DND-41 (cell line): ENCODE results near the gene NELFB.

ENCODE experiments used
- ATAC-seq: fragments of 200-7000 bp; cut with Tn5 transposase; 3 replicates; pipeline ENCODE4 v1.9.1; 2021; ENCODE audit warnings: low read depth; ENCODE audit not compliant: insufficient read depth
- DNase-seq: peaks from one replicate; pipeline ENCODE4 v3.0.0-alpha.2; 2020
- H2AFZ ChIP-seq: 2 replicates; pipeline ENCODE4 v1.6.0; 2012; ENCODE audit warnings: low read depth, low read length
- H3K27ac ChIP-seq: 2 replicates; pipeline ENCODE4 v1.5.1; 2012; ENCODE audit warnings: low read length, inconsistent platforms
- H3K27me3 ChIP-seq: fragments of 200-600 bp; sonication (generic); 2 replicates; pipeline ENCODE4 v1.6.0; 2012; ENCODE audit warnings: low read length, mild to moderate bottlenecking, inconsistent platforms; ENCODE audit not compliant: insufficient read depth, poor library complexity
- H3K36me3 ChIP-seq: 2 replicates; pipeline ENCODE4 v1.5.1; 2012; ENCODE audit warnings: low read length, inconsistent platforms; ENCODE audit not compliant: insufficient read depth
- H3K4me1 ChIP-seq: 2 replicates; pipeline ENCODE4 v1.5.1; 2012; ENCODE audit warnings: mild to moderate bottlenecking, low read length; ENCODE audit not compliant: insufficient read depth
- H3K4me2 ChIP-seq: 2 replicates; pipeline ENCODE4 v1.6.0; 2012; ENCODE audit warnings: mild to moderate bottlenecking, moderate library complexity, low read length, inconsistent platforms; ENCODE audit not compliant: insufficient read depth
- H3K4me3 ChIP-seq, 2 experiments: fragments of 200-600 bp in 1 of 2; shearing (Covaris generic) in 1 of 2; 2 replicates each; pipeline ENCODE4 v1.5.1; 2012 to 2016; ENCODE audit warnings: inconsistent platforms in 2 of 2, low read length in 2 of 2, mild to moderate bottlenecking in 2 of 2, low read depth in 1 of 2, moderate library complexity in 1 of 2
- H3K79me2 ChIP-seq: 2 replicates; pipeline ENCODE4 v1.6.0; 2012; ENCODE audit warnings: low read length, inconsistent platforms; ENCODE audit not compliant: insufficient read depth
- H3K9ac ChIP-seq: 2 replicates; pipeline ENCODE4 v1.6.0; 2012; ENCODE audit warnings: low read depth, mild to moderate bottlenecking, inconsistent platforms, low read length, moderate library complexity
- H3K9me3 ChIP-seq: 2 replicates; pipeline ENCODE4 v1.5.1; 2012; ENCODE audit warnings: low read length, moderate library complexity, mild to moderate bottlenecking, inconsistent platforms; ENCODE audit not compliant: insufficient read depth, severe bottlenecking
- H4K20me1 ChIP-seq: 2 replicates; pipeline ENCODE4 v1.6.0; 2012; ENCODE audit warnings: low read length; ENCODE audit not compliant: insufficient read depth
- EZH2 ChIP-seq: IDR thresholded peaks from 3 replicates; pipeline ENCODE4 v1.6.1; 2012; ENCODE audit warnings: borderline replicate concordance, low read depth, mild to moderate bottlenecking, moderate library complexity, low read length, inconsistent platforms; ENCODE audit not compliant: severe bottlenecking
- TF ChIP-seq, protein P1 (sequence below): IDR thresholded peaks from 2 replicates; pipeline ENCODE4 v1.5.1; 2012; ENCODE audit warnings: borderline replicate concordance, low read length, moderate library complexity, mild to moderate bottlenecking; ENCODE audit not compliant: poor library complexity, severe bottlenecking; ENCODE audit errors: extremely low read depth

NELFB gene

DNA sequence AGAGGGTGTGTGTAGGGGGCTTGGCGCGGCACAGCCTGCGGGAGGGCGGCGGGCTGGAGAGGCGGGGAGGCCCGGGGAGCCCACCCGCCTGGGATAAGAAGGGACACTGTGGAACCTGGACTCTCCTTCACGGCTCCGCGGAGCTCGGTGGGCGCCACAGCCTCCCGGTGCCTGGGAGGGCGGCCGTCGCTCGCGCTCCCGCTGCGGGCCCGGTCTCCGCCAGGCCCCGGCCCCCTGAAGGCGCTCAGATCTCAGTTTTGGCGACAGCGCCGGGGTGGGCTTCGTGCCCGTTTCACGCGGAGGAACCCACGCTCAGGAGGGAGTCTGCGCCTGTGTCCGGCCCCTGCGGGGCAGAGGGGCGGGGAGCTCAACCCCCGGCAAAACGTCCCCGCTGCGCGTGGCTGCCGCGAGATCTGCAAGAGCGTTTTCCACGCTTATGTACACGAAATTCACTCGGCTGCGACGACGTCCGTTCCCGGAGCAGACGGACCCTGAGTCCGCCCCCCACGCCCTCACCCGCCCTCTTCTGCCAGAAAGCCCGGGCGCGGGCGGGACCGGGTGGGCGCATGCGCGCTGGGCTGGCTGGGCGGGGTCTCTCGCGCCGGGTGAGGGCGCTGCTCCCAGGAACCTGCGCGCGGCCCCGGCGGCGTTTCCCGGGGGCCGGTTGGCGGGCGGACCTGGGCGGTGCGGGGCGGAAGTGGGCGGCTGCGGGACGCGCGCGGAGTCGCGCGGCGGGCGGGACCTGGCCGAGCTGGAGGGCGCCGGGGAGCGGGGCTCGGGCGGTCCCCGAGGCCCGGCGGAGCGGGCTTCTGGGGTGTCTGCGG is at the start of gene NELFB:
NELFB (plus strand) TSS at position 704 of the 824 bp plus-strand sequence.
- H4K20me1 ChIP-seq, result peaks cover 14% of the 10 kb centered on the region
- peak within 1 kb of the TSS; percentile 91 for H3K9ac ChIP-seq
- H2AFZ ChIP-seq, result peak within 1 kb of the TSS; percentile 90
- no peak for TF ChIP-seq EZH2
- TF ChIP-seq, protein P1, sequence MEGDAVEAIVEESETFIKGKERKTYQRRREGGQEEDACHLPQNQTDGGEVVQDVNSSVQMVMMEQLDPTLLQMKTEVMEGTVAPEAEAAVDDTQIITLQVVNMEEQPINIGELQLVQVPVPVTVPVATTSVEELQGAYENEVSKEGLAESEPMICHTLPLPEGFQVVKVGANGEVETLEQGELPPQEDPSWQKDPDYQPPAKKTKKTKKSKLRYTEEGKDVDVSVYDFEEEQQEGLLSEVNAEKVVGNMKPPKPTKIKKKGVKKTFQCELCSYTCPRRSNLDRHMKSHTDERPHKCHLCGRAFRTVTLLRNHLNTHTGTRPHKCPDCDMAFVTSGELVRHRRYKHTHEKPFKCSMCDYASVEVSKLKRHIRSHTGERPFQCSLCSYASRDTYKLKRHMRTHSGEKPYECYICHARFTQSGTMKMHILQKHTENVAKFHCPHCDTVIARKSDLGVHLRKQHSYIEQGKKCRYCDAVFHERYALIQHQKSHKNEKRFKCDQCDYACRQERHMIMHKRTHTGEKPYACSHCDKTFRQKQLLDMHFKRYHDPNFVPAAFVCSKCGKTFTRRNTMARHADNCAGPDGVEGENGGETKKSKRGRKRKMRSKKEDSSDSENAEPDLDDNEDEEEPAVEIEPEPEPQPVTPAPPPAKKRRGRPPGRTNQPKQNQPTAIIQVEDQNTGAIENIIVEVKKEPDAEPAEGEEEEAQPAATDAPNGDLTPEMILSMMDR, result no peak
- H3K9me3 ChIP-seq, result no peaks in the 10 kb centered on the region
- H3K4me2 ChIP-seq, result peak within 1 kb of the TSS; percentile 96
- H3K27me3 ChIP-seq, result no peaks in the 10 kb centered on the region
- peaks cover 29% of the 10 kb centered on the region for H3K36me3 ChIP-seq
- H3K4me1 ChIP-seq, result peaks cover 31% of the 10 kb centered on the region
- peaks cover 38% of the 10 kb centered on the region for H3K79me2 ChIP-seq
- DNase-seq (peak; percentile 91), ATAC-seq (peak; percentile 85)
- H3K4me3 ChIP-seq, result peak within 1 kb of the TSS; percentile 91 to 93
- H3K27ac ChIP-seq, result peak within 1 kb of the TSS; percentile 73

DNA sequence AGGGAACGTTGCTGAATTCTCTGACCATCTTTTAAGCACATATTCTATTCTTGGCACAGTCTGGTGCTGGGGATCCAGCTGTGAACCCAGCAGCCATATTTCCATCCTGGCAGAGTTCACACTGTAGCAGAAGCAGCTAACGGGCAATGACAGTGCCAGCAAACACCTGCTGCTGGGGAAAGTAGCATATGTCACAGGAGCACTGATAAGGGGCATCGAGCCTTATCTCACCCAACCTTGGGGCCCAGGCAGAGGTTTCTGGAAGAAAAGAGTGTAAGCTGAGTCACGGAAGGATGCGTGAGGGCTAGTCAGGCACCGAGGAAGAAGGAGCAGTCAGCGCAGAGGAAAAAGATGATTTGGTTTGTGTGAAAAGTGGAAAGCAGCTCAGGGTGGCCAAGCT is 48.5 kb upstream of the NELFB start:
- peak overlapping the region; percentile 99 to 100; a peak in 3 of 4 replicates for H3K4me3 ChIP-seq
- H4K20me1 ChIP-seq, result peaks cover 25% of the 10 kb centered on the region
- ATAC-seq (no peak), DNase-seq (no peak)
- H3K36me3 ChIP-seq, result peaks cover 36% of the 10 kb centered on the region
- no peak overlapping the region for H2AFZ ChIP-seq
- peaks cover 49% of the 10 kb centered on the region for H3K4me1 ChIP-seq
- peak overlapping the region; percentile 99 for H3K4me2 ChIP-seq
- H3K9ac ChIP-seq, result peak overlapping the region; percentile 98
- no peaks in the 10 kb centered on the region for H3K27me3 ChIP-seq
- TF ChIP-seq, protein P1, result no peak
- no peak for TF ChIP-seq EZH2
- H3K27ac ChIP-seq, result no peak overlapping the region; the same call in 1 of the 2 replicates
- no peaks in the 10 kb centered on the region for H3K9me3 ChIP-seq
- peaks cover 53% of the 10 kb centered on the region for H3K79me2 ChIP-seq

DNA sequence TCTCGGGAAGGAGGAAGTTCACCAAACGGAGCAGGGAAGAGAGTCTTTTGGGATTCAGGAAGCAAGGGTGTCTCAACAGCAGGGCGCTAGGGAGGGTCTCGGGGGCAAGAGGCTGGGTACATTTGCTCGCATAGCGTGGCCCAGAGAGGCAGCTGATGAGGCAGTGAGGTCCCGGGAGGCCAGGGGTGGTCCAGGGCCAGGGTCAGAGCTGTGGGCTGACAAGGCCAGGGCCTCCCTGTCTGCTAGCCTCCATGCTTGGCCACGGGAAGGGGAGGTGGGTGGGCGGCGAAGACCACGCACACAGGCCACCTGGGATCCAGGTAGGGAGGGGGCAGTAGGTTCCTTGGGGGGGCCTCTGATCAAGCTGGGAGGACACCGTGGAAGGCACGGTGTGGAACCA is 43.6 kb upstream of the NELFB start:
- Histone ChIP-seq H3K79me2 (peaks cover 13% of the 10 kb centered on the region), H3K4me2 (no peak overlapping the region), H3K36me3 (peaks cover 47% of the 10 kb centered on the region), H3K9me3 (no peaks in the 10 kb centered on the region), H3K4me1 (peaks cover 12% of the 10 kb centered on the region), H3K4me3 (no peak overlapping the region), H3K27ac (no peak overlapping the region), H3K27me3 (no peaks in the 10 kb centered on the region), H3K9ac (no peak overlapping the region), H2AFZ (no peak overlapping the region), H4K20me1 (peaks cover 8% of the 10 kb centered on the region; the same call in 1 of the 2 replicates)
- no peak for TF ChIP-seq EZH2
- TF ChIP-seq, protein P1, result no peak
- DNase-seq (no peak), ATAC-seq (no peak; the same call in 2 of the 3 replicates)
